Transverse colon (tissue), 4 donors: ENCODE data around the gene OR2AT4.

Experiments
- CTCF ChIP-seq, 5 experiments: fragments of 200-600 bp in 3 of 5; fragments of 450-650 bp in 2 of 5; sonication (generic) in 3 of 5; IDR thresholded peaks; 1 replicate in 2 of 5; 2 replicates in 3 of 5; pipeline ENCODE4 v1.5.1; 2016 to 2017; ENCODE audit warnings: antibody characterized with exemption in 5 of 5, inconsistent platforms in 3 of 5, mild to moderate bottlenecking in 2 of 5, moderate library complexity in 1 of 5
- POLR2A ChIP-seq: fragments of 450-650 bp; IDR thresholded peaks from one replicate; pipeline ENCODE4 v1.6.1; 2016; ENCODE audit warnings: antibody characterized with exemption, mild to moderate bottlenecking, moderate library complexity
- POLR2AphosphoS5 ChIP-seq, 3 donors: sonication (generic); formaldehyde crosslinking; IDR thresholded peaks; one replicate each; pipeline ENCODE4 v1.6.1; 2016; ENCODE audit warnings: antibody characterized with exemption in 3 of 3

- TF ChIP-seq POLR2AphosphoS5 (IDR thresholded peaks at IDR 0.05) (no peak), CTCF (IDR thresholded peaks at IDR 0.05) (no peak), POLR2A (no peak)
These were observed 3.0 kb upstream of the OR2AT4 start for GRCh38 chr11:75099635-75100034.
